Activated T-cell treated with anti-CD3 and anti-CD28 coated beads for 1 hour (primary cell): Measurements from ENCODE around the gene ZNF84.

Experiments used
- DNase-seq: peaks from one replicate; pipeline ENCODE4 v3.0.0-alpha.2; 2020; ENCODE audit warnings: low read depth

The ZNF84 gene

GRCh38 chr12:133037207-133038005 lies at the start of gene ZNF84:
Gene ZNF84 (plus strand): TSS chr12:133037509. CDS start chr12:133041468, 3,959 bp downstream.
- peak; percentile 98 for DNase-seq

GRCh38 chr12:132998741-132999140 lies 38.6 kb upstream of the ZNF84 start:
- no peak for DNase-seq

- no peak for DNase-seq
These were observed 26.5 kb upstream of the ZNF84 start for GRCh38 chr12:133010657-133011297.

GRCh38 chr12:133023566-133023965 lies 13.7 kb upstream of the ZNF84 start:
- DNase-seq: no peak

GRCh38 chr12:133026996-133027395 lies 10.3 kb upstream of the ZNF84 start:
- no peak for DNase-seq

GRCh38 chr12:133038118-133038709 lies 905 bp downstream of the ZNF84 start:
- DNase-seq: no peak

- no peak for DNase-seq
These were observed 9.4 kb downstream of the ZNF84 start for GRCh38 chr12:133046698-133047097.

GRCh38 chr12:133057446-133057845 lies 20.1 kb downstream of the ZNF84 start:
- DNase-seq: no peak

- no peak for DNase-seq
These were observed 21.1 kb downstream of the ZNF84 start for GRCh38 chr12:133058203-133059113.

GRCh38 chr12:133061954-133062353 lies 24.6 kb downstream of the ZNF84 start:
- no peak for DNase-seq

GRCh38 chr12:133063556-133063955 lies 26.2 kb downstream of the ZNF84 start:
- DNase-seq: no peak

- no peak for DNase-seq
These were observed 36.5 kb downstream of the ZNF84 start for GRCh38 chr12:133073836-133074235.

GRCh38 chr12:133080026-133080367 lies 42.7 kb downstream of the ZNF84 start:
- DNase-seq: peak; percentile 92

- peak; percentile 88 for DNase-seq
These were observed 43.3 kb downstream of the ZNF84 start, which contains the start of gene ZNF140 for GRCh38 chr12:133080368-133081158. Gene ZNF140 (plus strand): TSS chr12:133080923. CDS start chr12:133081321, 398 bp downstream.

GRCh38 chr12:133081159-133081780 lies 44.0 kb downstream of the ZNF84 start:
- DNase-seq: no peak

- no peak for DNase-seq
These were observed 46.0 kb downstream of the ZNF84 start for GRCh38 chr12:133083345-133083744.

GRCh38 chr12:133105620-133106019 lies 68.3 kb downstream of the ZNF84 start:
- no peak for DNase-seq

- DNase-seq: no peak
These were observed 68.9 kb downstream of the ZNF84 start for GRCh38 chr12:133106253-133106652.

- no peak for DNase-seq
These were observed 69.8 kb downstream of the ZNF84 start for GRCh38 chr12:133107121-133107520.

- no peak for DNase-seq
These were observed 70.8 kb downstream of the ZNF84 start for GRCh38 chr12:133108150-133108549.
